Muscle layer of duodenum (tissue), 2 donors: ENCODE results near the gene SEC14L2.

Experiments
- H3K27ac ChIP-seq: one replicate; pipeline ENCODE4 v1.7.0; 2013; ENCODE audit warnings: mild to moderate bottlenecking, low read length
- H3K27me3 ChIP-seq: one replicate; pipeline ENCODE4 v1.7.0; 2013; ENCODE audit warnings: low read depth, mild to moderate bottlenecking, control low read depth, low read length
- H3K36me3 ChIP-seq, 2 donors: one replicate each; pipeline ENCODE4 v1.7.0; 2013; ENCODE audit warnings: low read length in 2 of 2, control low read depth in 1 of 2, mild to moderate bottlenecking in 1 of 2; ENCODE audit not compliant: insufficient read depth in 2 of 2, control insufficient read depth in 1 of 2
- H3K4me1 ChIP-seq, 2 donors: one replicate each; pipeline ENCODE4 v1.7.0; 2013; ENCODE audit warnings: low read length in 2 of 2, mild to moderate bottlenecking in 2 of 2, control low read depth in 1 of 2, moderate library complexity in 1 of 2; ENCODE audit not compliant: insufficient read depth in 2 of 2, control insufficient read depth in 1 of 2
- H3K4me3 ChIP-seq, 2 donors: one replicate each; pipeline ENCODE4 v1.7.0; 2013; ENCODE audit warnings: low read length in 2 of 2, low read depth in 1 of 2, mild to moderate bottlenecking in 1 of 2
- H3K9me3 ChIP-seq, 2 donors: one replicate each; pipeline ENCODE4 v1.7.0; 2013; ENCODE audit warnings: low read length in 2 of 2, control low read depth in 1 of 2, mild to moderate bottlenecking in 1 of 2; ENCODE audit not compliant: control insufficient read depth in 1 of 2
- donor health status: healthy.

SEC14L2 gene

DNA sequence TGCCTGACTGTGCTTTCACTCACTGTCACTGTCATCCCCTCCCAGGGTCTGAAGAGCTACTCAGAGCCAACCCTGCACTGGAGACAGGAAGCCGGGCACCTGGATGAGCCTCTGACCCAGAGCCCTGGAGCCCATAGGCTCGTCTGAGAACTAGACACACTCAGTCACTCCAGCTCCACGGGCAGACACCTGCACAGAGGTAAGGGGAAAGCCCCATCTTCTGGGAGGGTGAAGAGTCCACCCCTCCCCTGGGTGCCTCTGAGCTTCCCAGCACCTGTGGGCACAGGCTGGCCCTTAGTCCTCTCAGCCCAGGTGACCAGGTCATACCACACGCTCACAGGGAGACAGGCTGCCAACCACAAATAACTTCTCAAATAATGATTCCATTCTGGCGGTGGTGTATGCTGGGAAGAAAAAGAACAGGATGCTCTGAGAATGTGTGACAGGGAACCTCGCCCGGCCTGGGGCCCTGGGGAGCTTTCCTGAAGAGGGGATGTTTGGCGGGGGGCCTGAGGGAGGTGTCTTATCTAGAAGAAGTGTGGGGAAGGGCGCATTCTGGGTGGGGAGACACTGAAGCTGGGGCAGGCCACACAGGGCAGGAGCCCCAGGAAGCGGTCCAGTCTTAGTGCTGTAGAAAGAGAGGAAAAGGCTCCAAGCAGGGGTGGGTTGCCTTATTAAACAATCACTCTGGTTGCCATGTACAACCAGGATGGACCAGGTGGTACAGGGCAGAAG is 34.7 kb upstream of the SEC14L2 start:
- no peaks in the 10 kb centered on the region for H3K27me3 ChIP-seq
- H3K9me3 ChIP-seq, result no peaks in the 10 kb centered on the region
- no peak overlapping the region for H3K27ac ChIP-seq

GRCh38 chr22:30362651-30363281 is 34.1 kb upstream of the SEC14L2 start:
- H3K4me1 ChIP-seq, result no peaks in the 10 kb centered on the region
- peaks cover 0 to 13% of the 10 kb centered on the region in 2 donors for H3K36me3 ChIP-seq
- no peak overlapping the region for H3K4me3 ChIP-seq
- no peaks in the 10 kb centered on the region for H3K27me3 ChIP-seq
- H3K27ac ChIP-seq, result no peak overlapping the region
- no peaks in the 10 kb centered on the region for H3K9me3 ChIP-seq

More for the DNA sequence above, 34.7 kb upstream of the SEC14L2 start:
- Histone ChIP-seq H3K4me3 (no peak overlapping the region), H3K36me3 (peaks cover 0 to 13% of the 10 kb centered on the region in 2 donors), H3K4me1 (peaks cover 0 to 4% of the 10 kb centered on the region in 2 donors)

DNA sequence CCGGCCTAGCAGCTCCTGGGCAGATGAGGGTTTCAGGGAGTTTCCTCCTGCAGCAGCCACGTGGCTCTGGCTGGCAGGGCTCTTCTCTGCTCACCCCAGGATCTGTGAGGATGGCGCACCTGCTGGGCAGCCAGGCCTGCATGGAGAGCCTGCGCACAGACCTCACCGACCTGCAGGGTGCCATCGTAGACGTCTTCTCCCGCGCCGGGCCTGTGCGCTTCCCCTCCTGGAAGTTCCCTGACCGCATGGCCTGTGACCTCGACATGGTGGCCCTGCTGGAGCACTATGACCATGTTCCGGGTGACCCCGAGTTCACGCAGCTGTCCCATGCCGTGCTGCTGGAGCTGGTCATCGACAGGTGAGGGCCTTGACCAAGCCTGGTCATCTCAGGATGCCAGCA is 30.9 kb upstream of the SEC14L2 start:
- Histone ChIP-seq H3K27me3 (no peaks in the 10 kb centered on the region), H3K36me3 (peaks cover 0 to 13% of the 10 kb centered on the region in 2 donors), H3K4me3 (no peak overlapping the region), H3K4me1 (no peaks in the 10 kb centered on the region), H3K9me3 (no peaks in the 10 kb centered on the region), H3K27ac (no peak overlapping the region)

DNA sequence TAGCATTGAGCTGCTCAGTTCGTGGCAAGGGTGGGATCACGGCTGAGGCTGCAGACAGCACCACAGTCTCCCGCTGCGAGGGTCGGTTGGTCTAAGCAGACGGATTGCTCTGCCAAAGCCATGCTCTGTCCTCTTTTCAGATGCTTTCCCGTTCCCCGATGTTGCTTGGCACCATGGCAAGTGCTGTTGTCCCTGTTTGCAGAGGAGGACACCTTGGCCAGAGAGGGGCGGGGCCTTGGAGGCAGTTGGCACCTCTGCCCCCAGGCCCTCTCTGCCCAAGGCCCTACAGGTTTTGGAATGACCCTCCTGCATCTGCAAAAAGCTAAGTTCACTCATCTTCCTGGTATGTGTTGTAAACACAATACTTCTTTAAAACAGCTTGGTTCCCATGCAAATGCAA is 28.4 kb upstream of the SEC14L2 start:
- Histone ChIP-seq H3K27ac (no peak overlapping the region), H3K4me3 (no peak overlapping the region), H3K36me3 (peaks cover 0 to 9% of the 10 kb centered on the region in 2 donors), H3K4me1 (no peaks in the 10 kb centered on the region), H3K9me3 (no peaks in the 10 kb centered on the region), H3K27me3 (no peaks in the 10 kb centered on the region)

GRCh38 chr22:30370641-30371230 is 26.1 kb upstream of the SEC14L2 start:
- H3K4me3 ChIP-seq, result no peak overlapping the region
- no peaks in the 10 kb centered on the region for H3K27me3 ChIP-seq
- no peaks in the 10 kb centered on the region for H3K9me3 ChIP-seq
- H3K36me3 ChIP-seq, result peaks cover 0 to 5% of the 10 kb centered on the region in 2 donors
- no peak overlapping the region for H3K27ac ChIP-seq
- no peaks in the 10 kb centered on the region for H3K4me1 ChIP-seq

DNA sequence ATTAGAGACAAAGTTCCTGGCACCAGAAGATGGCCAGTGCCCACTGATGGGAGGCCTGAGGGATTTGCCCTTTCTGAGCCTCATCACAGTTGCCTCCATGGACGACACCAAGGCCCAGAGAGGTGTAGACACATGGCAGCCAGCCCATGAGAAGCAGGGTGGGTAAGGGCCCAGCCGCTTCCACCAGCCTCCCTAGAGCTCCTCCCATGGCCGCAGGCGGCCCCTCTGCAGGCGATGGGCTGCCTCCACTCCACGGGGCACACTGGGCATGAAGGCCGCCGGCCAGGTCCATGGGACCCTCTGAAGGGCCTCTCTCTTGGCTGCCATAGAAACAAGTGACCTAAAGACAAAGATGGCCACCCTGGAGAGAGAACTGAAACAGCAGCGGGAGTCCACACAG is 25.5 kb upstream of the SEC14L2 start:
- H3K4me1 ChIP-seq, result no peaks in the 10 kb centered on the region
- H3K36me3 ChIP-seq, result no peaks in the 10 kb centered on the region
- no peak overlapping the region for H3K27ac ChIP-seq
- no peaks in the 10 kb centered on the region for H3K9me3 ChIP-seq
- H3K4me3 ChIP-seq, result no peak overlapping the region
- H3K27me3 ChIP-seq, result no peaks in the 10 kb centered on the region

DNA sequence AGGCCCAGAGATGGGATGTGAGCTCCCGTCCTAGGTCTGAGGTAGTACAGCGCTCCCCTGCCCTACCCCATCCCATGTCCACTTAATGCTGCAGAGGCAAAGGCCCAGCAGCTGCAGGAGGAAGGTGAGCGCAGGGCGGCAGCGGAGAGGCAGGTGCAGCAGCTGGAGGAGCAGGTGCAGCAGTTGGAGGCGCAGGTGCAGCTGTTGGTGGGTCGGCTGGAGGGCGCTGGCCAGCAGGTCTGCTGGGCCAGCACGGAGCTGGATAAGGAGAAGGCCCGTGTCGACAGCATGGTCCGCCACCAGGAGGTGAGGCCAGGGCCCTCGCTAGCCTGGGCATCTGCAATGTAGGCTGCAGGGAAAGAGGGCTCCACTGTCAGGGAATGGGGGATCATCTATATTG is 24.8 kb upstream of the SEC14L2 start:
- no peaks in the 10 kb centered on the region for H3K9me3 ChIP-seq

GRCh38 chr22:30372915-30373314 is 23.9 kb upstream of the SEC14L2 start:
- Histone ChIP-seq H3K4me1 (no peaks in the 10 kb centered on the region), H3K9me3 (no peaks in the 10 kb centered on the region), H3K27ac (no peak overlapping the region), H3K4me3 (no peak overlapping the region), H3K36me3 (peaks cover 0 to 11% of the 10 kb centered on the region in 2 donors), H3K27me3 (no peaks in the 10 kb centered on the region)

More for the DNA sequence above, 24.8 kb upstream of the SEC14L2 start:
- no peaks in the 10 kb centered on the region for H3K4me1 ChIP-seq
- no peaks in the 10 kb centered on the region for H3K27me3 ChIP-seq
- no peak overlapping the region for H3K4me3 ChIP-seq
- H3K36me3 ChIP-seq, result peaks cover 0 to 2% of the 10 kb centered on the region in 2 donors
- H3K27ac ChIP-seq, result no peak overlapping the region

DNA sequence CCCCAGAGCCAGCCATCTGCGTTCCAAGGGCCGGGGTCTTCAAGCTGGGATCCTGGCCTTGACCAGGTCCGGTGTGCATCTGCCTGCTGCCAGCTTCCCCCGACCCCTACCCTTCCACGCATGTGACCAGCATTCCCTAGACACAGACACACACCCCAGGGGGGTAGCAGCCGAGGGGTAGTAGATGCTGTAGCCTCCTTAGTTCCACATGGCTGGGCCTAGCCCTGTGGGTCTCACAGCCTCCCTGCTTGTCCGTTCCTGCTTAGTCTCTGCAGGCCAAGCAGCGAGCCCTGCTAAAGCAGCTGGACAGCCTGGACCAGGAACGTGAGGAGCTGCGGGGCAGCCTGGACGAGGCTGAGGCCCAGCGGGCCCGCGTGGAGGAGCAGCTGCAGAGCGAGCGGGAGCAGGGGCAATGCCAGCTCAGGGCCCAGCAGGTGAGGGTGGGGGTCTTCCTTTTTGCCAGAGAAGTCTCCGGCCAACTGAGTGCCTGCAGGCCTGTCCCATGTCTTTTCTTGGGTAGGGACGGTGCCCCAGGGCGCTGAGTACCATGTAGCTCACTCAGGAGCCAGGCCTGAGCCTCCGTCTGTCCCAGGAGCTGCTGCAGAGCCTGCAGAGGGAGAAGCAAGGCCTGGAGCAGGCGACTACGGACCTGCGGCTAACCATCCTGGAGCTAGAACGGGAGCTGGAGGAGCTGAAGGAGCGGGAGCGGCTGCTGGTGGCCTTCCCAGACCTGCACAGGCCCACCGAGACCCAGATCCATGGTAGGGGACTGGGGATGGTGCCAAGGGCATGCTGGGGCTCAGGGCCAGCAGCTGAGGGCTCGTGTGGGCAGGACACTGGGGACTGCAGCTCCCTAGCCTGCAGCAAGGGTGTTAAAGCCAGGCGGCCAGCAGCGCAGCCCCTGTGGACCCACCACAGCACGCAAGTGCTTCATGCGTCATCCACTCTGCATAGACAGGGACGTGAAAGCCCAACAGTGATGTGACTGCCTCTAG is 23.2 kb upstream of the SEC14L2 start:
- Histone ChIP-seq H3K27me3 (no peaks in the 10 kb centered on the region), H3K36me3 (peaks cover 0 to 12% of the 10 kb centered on the region in 2 donors), H3K27ac (no peak overlapping the region), H3K9me3 (no peaks in the 10 kb centered on the region), H3K4me1 (no peaks in the 10 kb centered on the region), H3K4me3 (no peak overlapping the region)

DNA sequence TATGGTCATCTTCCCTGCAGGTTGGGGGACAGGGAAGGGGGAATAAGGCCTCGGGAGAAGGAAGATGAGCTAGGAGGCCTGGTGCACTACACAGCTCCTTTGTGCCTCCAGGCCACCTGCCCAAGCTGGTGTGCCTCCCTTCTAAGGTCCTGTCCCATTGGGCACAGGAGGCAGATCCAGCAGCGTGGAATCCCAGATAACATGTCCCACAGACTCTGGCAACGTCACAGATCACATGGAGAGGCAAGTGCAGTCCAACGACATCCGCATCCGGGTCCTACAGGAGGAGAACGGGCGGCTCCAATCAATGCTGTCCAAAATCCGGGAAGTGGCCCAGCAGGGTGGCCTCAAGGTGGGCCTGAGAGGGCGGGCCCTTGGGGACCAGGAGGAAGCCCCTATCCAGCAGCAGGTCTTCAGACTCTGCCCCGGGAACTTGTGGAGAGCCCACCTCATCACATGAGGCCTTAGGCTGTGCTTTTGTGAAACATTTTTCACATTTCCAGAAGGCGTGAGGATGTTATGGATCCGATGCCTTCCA is 21.4 kb upstream of the SEC14L2 start:
- Histone ChIP-seq H3K4me1 (no peaks in the 10 kb centered on the region), H3K9me3 (no peaks in the 10 kb centered on the region)

More for the DNA sequence above, 21.4 kb upstream of the SEC14L2 start:
- Histone ChIP-seq H3K36me3 (peaks cover 0 to 23% of the 10 kb centered on the region in 2 donors), H3K4me3 (no peak overlapping the region), H3K27ac (no peak overlapping the region), H3K27me3 (no peaks in the 10 kb centered on the region)
